Urinary bladder (tissue), 4 donors: ENCODE measurements around the gene APBB3. TPM values are rescaled to one million over a fixed set of nuclear protein-coding genes. Genes with fewer than 3 reads are reported as not detected.

Source experiments
- DNase-seq: peaks from one replicate; pipeline ENCODE4 v3.0.0-alpha.2; 2015; ENCODE audit errors: extremely low spot score
- H3K27ac ChIP-seq: one replicate; pipeline ENCODE4 v1.5.1; 2013; ENCODE audit warnings: low read depth, mild to moderate bottlenecking, moderate library complexity
- H3K36me3 ChIP-seq: one replicate; pipeline ENCODE4 v1.6.1; 2013; ENCODE audit warnings: mild to moderate bottlenecking, moderate library complexity; ENCODE audit not compliant: insufficient read depth
- H3K4me1 ChIP-seq: one replicate; pipeline ENCODE4 v1.6.1; 2013; ENCODE audit warnings: mild to moderate bottlenecking, moderate library complexity; ENCODE audit not compliant: insufficient read depth
- H3K4me3 ChIP-seq: one replicate; pipeline ENCODE4 v1.5.1; 2013; ENCODE audit warnings: low read depth, low read length
- WGBS: extraction: QIAGEN DNeasy Blood & Tissue Kit; methylation state at CpG from one replicate; pipeline ENCODE4 v1.1.7; 2013; 5-methylcytosine and 5-hydroxymethylcytosine counted together
- polyA plus RNA-seq: library from polyadenylated mRNA; stranded (reverse); fragments of 200-250 nt; gene quantifications from one replicate; pipeline ENCODE4 v1.2.3, GENCODE V29; 2013
- small RNA-seq: library from RNA; depleted of rRNA; stranded (forward); fragments of <200 nt; gene quantifications from one replicate; pipeline ENCODE3, GENCODE V24; 2014
- total RNA-seq: library from RNA; depleted of rRNA; stranded (reverse); fragments of >200 nt; gene quantifications from one replicate; pipeline ENCODE4 v1.2.3, GENCODE V29; 2014
- donor health status: healthy with polysubstance abuse.
- donor health status: healthy.

APBB3 gene
- total and polyA plus RNA-seq, 2 donors: 15.3 to 27.2 TPM

DNA sequence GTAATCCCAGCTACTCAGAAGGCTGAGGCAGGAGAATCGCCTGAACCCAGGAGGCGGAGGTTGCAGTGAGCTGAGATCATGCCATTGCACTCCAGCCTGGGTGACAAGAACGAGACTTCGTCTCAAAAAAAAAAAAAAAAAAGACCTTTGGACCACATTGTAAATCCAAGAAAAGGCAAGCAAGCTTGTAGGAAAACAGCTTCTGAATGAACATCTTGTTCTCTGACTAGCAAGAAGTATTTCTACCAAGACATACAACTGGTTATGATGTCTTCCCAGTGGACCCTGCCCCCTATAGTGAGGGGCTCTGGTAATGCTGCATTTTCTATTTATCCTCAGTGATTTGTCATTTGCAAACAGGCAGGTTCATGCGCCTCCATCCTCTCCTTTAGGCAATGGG lies 21.4 kb downstream of the APBB3 start:
- Histone ChIP-seq H3K36me3 (no peaks in the 10 kb centered on the region), H3K4me1 (no peaks in the 10 kb centered on the region), H3K4me3 (no peak overlapping the region), H3K27ac (no peak overlapping the region)
- 92% methylated on average over 5 of the region's 5 CpGs for whole genome bisulfite sequencing
- DNase-seq: no peak

DNA sequence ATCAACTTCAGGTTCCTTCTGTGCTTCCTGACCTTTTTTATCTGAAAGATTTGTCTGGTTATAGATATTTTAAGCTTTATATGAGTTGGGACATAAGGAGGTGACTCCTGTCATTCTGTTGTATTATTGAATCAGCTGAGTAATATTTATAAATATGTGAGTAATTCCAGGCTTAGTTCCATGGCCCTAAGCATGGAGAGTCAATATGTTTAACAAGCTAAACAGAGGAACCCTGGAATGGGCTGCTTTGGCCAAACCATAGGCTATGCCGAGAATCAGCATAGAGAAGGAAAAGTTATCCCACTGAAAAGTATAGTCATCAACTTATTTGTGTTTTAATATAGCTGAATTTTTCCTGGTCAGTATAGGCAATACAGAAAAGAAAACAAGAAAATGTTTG lies 24.2 kb downstream of the APBB3 start:
- H3K36me3 ChIP-seq: no peaks in the 10 kb centered on the region
- no peak overlapping the region for H3K4me3 ChIP-seq
- H3K27ac ChIP-seq: no peak overlapping the region
- H3K4me1 ChIP-seq: no peaks in the 10 kb centered on the region
- DNase-seq: no peak
- 92% methylated on average over 1 of the region's 1 CpG for WGBS

GRCh38 chr5:140524003-140524402 lies 40.4 kb downstream of the APBB3 start:
- 90% methylated on average over 2 of the region's 2 CpGs for WGBS
- DNase-seq: no peak
- Histone ChIP-seq H3K4me1 (no peaks in the 10 kb centered on the region), H3K36me3 (peaks cover 3% of the 10 kb centered on the region), H3K27ac (no peak overlapping the region), H3K4me3 (no peak overlapping the region)

GRCh38 chr5:140513124-140513523 lies 51.3 kb downstream of the APBB3 start:
- no peak overlapping the region for H3K27ac ChIP-seq
- WGBS: 96% methylated on average over 2 of the region's 2 CpGs
- no peak for DNase-seq
- no peak overlapping the region for H3K4me3 ChIP-seq
- H3K4me1 ChIP-seq: no peaks in the 10 kb centered on the region
- peaks cover 6% of the 10 kb centered on the region for H3K36me3 ChIP-seq

- 73% methylated on average over 4 of the region's 4 CpGs for WGBS
- DNase-seq: no peak
- no peaks in the 10 kb centered on the region for H3K4me1 ChIP-seq
These were observed 54.5 kb downstream of the APBB3 start for GRCh38 chr5:140509898-140510297.

More at GRCh38 chr5:140509898-140510297, 54.5 kb downstream of the APBB3 start:
- Histone ChIP-seq H3K36me3 (peaks cover 6% of the 10 kb centered on the region), H3K4me3 (no peak overlapping the region), H3K27ac (no peak overlapping the region)

Small RNA genes lying within 50 kb of the gene (small RNA-seq; reads per million reads assigned to genes)
- gene RF00279 (not detected), gene RF00443 (not detected)

Other genes starting within 250 kb of the APBB3 start
- gene HBEGF, start 218.0 kb downstream of the APBB3 start, total RNA-seq: 9.7 TPM
- 13.5 TPM for gene HBEGF, start 218.0 kb downstream of the APBB3 start, polyA plus RNA-seq
- gene SLC4A9, start 204.4 kb downstream of the APBB3 start, total RNA-seq: 0.11 TPM
- gene SLC4A9, start 204.4 kb downstream of the APBB3 start, polyA plus RNA-seq: 0.06 TPM
- 219 TPM for gene ANKHD1, start 162.8 kb downstream of the APBB3 start, total RNA-seq
- 53.4 TPM for gene ANKHD1, start 162.8 kb downstream of the APBB3 start, polyA plus RNA-seq
- 0.69 TPM for gene EIF4EBP3, start 16.9 kb downstream of the APBB3 start, total RNA-seq
- gene EIF4EBP3, start 16.9 kb downstream of the APBB3 start, polyA plus RNA-seq: 33.2 TPM
- 13.7 TPM for gene SRA1, start 7.1 kb downstream of the APBB3 start, total RNA-seq
- 22.1 TPM for gene SRA1, start 7.1 kb downstream of the APBB3 start, polyA plus RNA-seq
- 17.0 TPM for gene SLC35A4, start 230 bp upstream of the APBB3 start, total RNA-seq
- 69.7 TPM for gene SLC35A4, start 230 bp upstream of the APBB3 start, polyA plus RNA-seq
- 57.6 TPM for gene CD14, start 68.6 kb upstream of the APBB3 start, total RNA-seq
- gene CD14, start 68.6 kb upstream of the APBB3 start, polyA plus RNA-seq: 60.6 TPM
- 12.2 TPM for gene TMCO6, start 74.9 kb upstream of the APBB3 start, total RNA-seq
- gene TMCO6, start 74.9 kb upstream of the APBB3 start, polyA plus RNA-seq: 22.3 TPM
- gene NDUFA2, start 83.0 kb upstream of the APBB3 start, total RNA-seq: 34.7 TPM
- 117 TPM for gene NDUFA2, start 83.0 kb upstream of the APBB3 start, polyA plus RNA-seq
- gene IK, start 83.2 kb upstream of the APBB3 start, total RNA-seq: 58.7 TPM
- 113 TPM for gene IK, start 83.2 kb upstream of the APBB3 start, polyA plus RNA-seq
- gene WDR55, start 100.3 kb upstream of the APBB3 start, total RNA-seq: 12.7 TPM
- gene WDR55, start 100.3 kb upstream of the APBB3 start, polyA plus RNA-seq: 13.5 TPM
- not detected for gene DND1, start 109.0 kb upstream of the APBB3 start, total RNA-seq
- 0.96 TPM for gene DND1, start 109.0 kb upstream of the APBB3 start, polyA plus RNA-seq
- 31.9 TPM for gene HARS1, start 126.8 kb upstream of the APBB3 start, total RNA-seq
- 50.5 TPM for gene HARS1, start 126.8 kb upstream of the APBB3 start, polyA plus RNA-seq
- gene HARS2, start 126.9 kb upstream of the APBB3 start, total RNA-seq: 28.1 TPM
- gene HARS2, start 126.9 kb upstream of the APBB3 start, polyA plus RNA-seq: 24.9 TPM
- gene ZMAT2, start 135.8 kb upstream of the APBB3 start, total RNA-seq: 25.9 TPM
- gene ZMAT2, start 135.8 kb upstream of the APBB3 start, polyA plus RNA-seq: 74.1 TPM
- 0.21 TPM for gene PCDHA1, start 221.5 kb upstream of the APBB3 start, total RNA-seq
- 0.03 TPM for gene PCDHA1, start 221.5 kb upstream of the APBB3 start, polyA plus RNA-seq
- gene PCDHA2, start 230.3 kb upstream of the APBB3 start, total RNA-seq: 0.37 TPM
- gene PCDHA2, start 230.3 kb upstream of the APBB3 start, polyA plus RNA-seq: 0.08 TPM
- gene PCDHA3, start 236.5 kb upstream of the APBB3 start, total RNA-seq: 0.63 TPM
- 0.41 TPM for gene PCDHA3, start 236.5 kb upstream of the APBB3 start, polyA plus RNA-seq
- 1.1 TPM for gene PCDHA4, start 242.5 kb upstream of the APBB3 start, total RNA-seq
- gene PCDHA4, start 242.5 kb upstream of the APBB3 start, polyA plus RNA-seq: 0.28 TPM